ENCODE results near the gene LIM2. TPM values are rescaled to one million over a fixed set of nuclear protein-coding genes. Genes with fewer than 3 reads are reported as not detected.

The LIM2 gene
- total RNA-seq, 2 experiments from 2014 or later, result not detected

DNA sequence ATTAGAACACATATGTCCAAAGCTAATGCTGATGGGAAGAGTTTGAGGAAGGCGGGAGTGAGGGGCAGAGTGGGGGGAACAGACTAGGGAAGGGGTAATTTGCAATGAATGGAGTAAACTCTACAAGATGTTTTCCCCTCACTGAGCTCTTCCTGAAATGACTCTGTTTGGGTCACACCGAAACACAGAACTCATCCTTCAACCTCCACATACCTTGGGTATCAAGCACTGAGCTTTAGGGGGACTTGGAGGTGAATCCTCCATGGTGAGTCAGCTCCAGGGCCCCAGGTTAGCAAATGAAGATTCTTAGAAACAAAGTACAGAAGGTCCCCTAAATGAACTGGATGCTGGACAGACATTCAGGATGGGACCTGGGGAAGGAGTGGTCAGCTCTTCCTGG lies 30.9 kb upstream of the LIM2 start:
- no peak for DNase-seq (ENCODE audit: low spot score)
- H3K36me3 ChIP-seq (ENCODE audit: insufficient read depth, low read length), result peaks cover 16% of the 10 kb centered on the region; the same call in 1 of the 2 replicates
- POLR2A ChIA-PET, result no interaction called here
- H4K20me1 ChIP-seq (ENCODE audit: insufficient read depth, low read length), result no peaks in the 10 kb centered on the region
- no peak overlapping the region for H3K4me3 ChIP-seq (ENCODE audit: low read depth, low read length, poor library complexity, severe bottlenecking)
- H3K9me2 ChIP-seq (ENCODE audit: insufficient read depth, low read length), result no peaks in the 10 kb centered on the region
- TF ChIP-seq, protein P1, sequence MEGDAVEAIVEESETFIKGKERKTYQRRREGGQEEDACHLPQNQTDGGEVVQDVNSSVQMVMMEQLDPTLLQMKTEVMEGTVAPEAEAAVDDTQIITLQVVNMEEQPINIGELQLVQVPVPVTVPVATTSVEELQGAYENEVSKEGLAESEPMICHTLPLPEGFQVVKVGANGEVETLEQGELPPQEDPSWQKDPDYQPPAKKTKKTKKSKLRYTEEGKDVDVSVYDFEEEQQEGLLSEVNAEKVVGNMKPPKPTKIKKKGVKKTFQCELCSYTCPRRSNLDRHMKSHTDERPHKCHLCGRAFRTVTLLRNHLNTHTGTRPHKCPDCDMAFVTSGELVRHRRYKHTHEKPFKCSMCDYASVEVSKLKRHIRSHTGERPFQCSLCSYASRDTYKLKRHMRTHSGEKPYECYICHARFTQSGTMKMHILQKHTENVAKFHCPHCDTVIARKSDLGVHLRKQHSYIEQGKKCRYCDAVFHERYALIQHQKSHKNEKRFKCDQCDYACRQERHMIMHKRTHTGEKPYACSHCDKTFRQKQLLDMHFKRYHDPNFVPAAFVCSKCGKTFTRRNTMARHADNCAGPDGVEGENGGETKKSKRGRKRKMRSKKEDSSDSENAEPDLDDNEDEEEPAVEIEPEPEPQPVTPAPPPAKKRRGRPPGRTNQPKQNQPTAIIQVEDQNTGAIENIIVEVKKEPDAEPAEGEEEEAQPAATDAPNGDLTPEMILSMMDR (conservative IDR thresholded peaks at IDR 0.05; ENCODE audit: low read length), result no peak
- TF ChIP-seq EZH2phosphoT487 (IDR thresholded peaks at IDR 0.05; ENCODE audit: borderline replicate concordance, low read depth, low read length), result no peak
- H3K4me2 ChIP-seq (ENCODE audit: low read length), result no peak overlapping the region
- CTCF ChIA-PET (ENCODE audit: unreplicated experiment), result no interaction called here
- intact Hi-C loops (cut with micrococcal nuclease; ENCODE audit: unreplicated experiment), result no loop called here
- no peak overlapping the region for H2AFZ ChIP-seq (ENCODE audit: low read length)
- peaks cover 13% of the 10 kb centered on the region; the same call in 1 of the 2 replicates for H3K79me2 ChIP-seq (ENCODE audit: insufficient read depth, low read depth, low read length)
- no TSS peak for BruUV-seq (replicated peaks)
- peaks cover 24% of the 10 kb centered on the region for H3K4me1 ChIP-seq (ENCODE audit: insufficient read depth, low read length, poor library complexity, severe bottlenecking)
- H3K9me3 ChIP-seq (ENCODE audit: low read length), result no peaks in the 10 kb centered on the region
- H3K27ac ChIP-seq (ENCODE audit: low read depth, low read length, poor library complexity, severe bottlenecking), result no peak overlapping the region

- DNase-seq (ENCODE audit: low spot score), result peak; percentile 71
- H3K4me1 ChIP-seq (ENCODE audit: insufficient read depth, low read length, poor library complexity, severe bottlenecking), result peaks cover 24% of the 10 kb centered on the region
- ChIA-PET CTCF (ENCODE audit: unreplicated experiment) (interaction anchor here (0.5 to 1.0 kb wide), 5 partner anchors 10 to 266 kb away, joined by 3 to 5 read pairs (median 3); partner anchors contain the start of gene ETFB), POLR2A (interaction anchor here (0.6 to 1.8 kb wide), 7 partner anchors 10 to 653 kb away, joined by 3 to 11 read pairs (median 5); no protein-coding TSS in a partner anchor)
- no peaks in the 10 kb centered on the region for H3K9me3 ChIP-seq (ENCODE audit: low read length)
- H2AFZ ChIP-seq (ENCODE audit: low read length), result peak overlapping the region; percentile 73; the same call in 1 of the 2 replicates
- no peaks in the 10 kb centered on the region for H3K9me2 ChIP-seq (ENCODE audit: insufficient read depth, low read length)
- BruUV-seq (replicated peaks), result no TSS peak
- peak overlapping the region; percentile 87 for H3K4me3 ChIP-seq (ENCODE audit: low read depth, low read length, poor library complexity, severe bottlenecking)
- peak overlapping the region; percentile 94 for H3K4me2 ChIP-seq (ENCODE audit: low read length)
- no peak for TF ChIP-seq EZH2phosphoT487 (IDR thresholded peaks at IDR 0.05; ENCODE audit: borderline replicate concordance, low read depth, low read length)
- TF ChIP-seq, protein P1 (conservative IDR thresholded peaks at IDR 0.05; ENCODE audit: low read length), result no peak
- intact Hi-C loops (cut with micrococcal nuclease; ENCODE audit: unreplicated experiment), result loop anchor here (1.0 to 2.0 kb wide), 4 partner anchors 22 to 79 kb away; partner anchors contain the start of gene ETFB
- peak overlapping the region; percentile 81 for H3K27ac ChIP-seq (ENCODE audit: low read depth, low read length, poor library complexity, severe bottlenecking)
- H4K20me1 ChIP-seq (ENCODE audit: insufficient read depth, low read length), result no peaks in the 10 kb centered on the region
- peaks cover 25% of the 10 kb centered on the region; the same call in 1 of the 2 replicates for H3K36me3 ChIP-seq (ENCODE audit: insufficient read depth, low read length)
- peaks cover 13% of the 10 kb centered on the region; the same call in 1 of the 2 replicates for H3K79me2 ChIP-seq (ENCODE audit: insufficient read depth, low read depth, low read length)
Observed at GRCh38 chr19:51417810-51418157, 30.0 kb upstream of the LIM2 start.
